HepG2 (cell line): Measurements from ENCODE around the gene PPM1K. TPM values are rescaled to one million over a fixed set of nuclear protein-coding genes. Genes with fewer than 3 reads are reported as not detected.

ENCODE experiments used
- AHDC1 ChIP-seq: sonication (generic); formaldehyde crosslinking; IDR thresholded peaks from 2 replicates; pipeline ENCODE4 v1.5.1; 2020; ENCODE audit warnings: mild to moderate bottlenecking, missing genetic modification reagents, borderline replicate concordance
- FOXO1 ChIP-seq: sonication (generic); formaldehyde crosslinking; IDR thresholded peaks from 2 replicates; pipeline ENCODE4 v1.4.0; 2020; ENCODE audit warnings: missing genetic modification reagents
- GPN1 ChIP-seq: sonication (generic); formaldehyde crosslinking; IDR thresholded peaks from 2 replicates; pipeline ENCODE4 v1.5.1; 2020; ENCODE audit warnings: missing genetic modification reagents, borderline replicate concordance
- IRF2 ChIP-seq: IDR thresholded peaks from 2 replicates; pipeline ENCODE4 v1.6.1; 2018; ENCODE audit warnings: missing genetic modification reagents, missing compliant biosample characterization
- MAFF ChIP-seq: IDR thresholded peaks from 2 replicates; pipeline ENCODE4 v1.6.1; 2011; ENCODE audit warnings: low read depth, low read length, improper control_type of control experiment
- MEF2D ChIP-seq: sonication (generic); formaldehyde crosslinking; IDR thresholded peaks from 2 replicates; pipeline ENCODE4 v1.5.1; 2020; ENCODE audit warnings: mild to moderate bottlenecking, missing genetic modification reagents
- RERE ChIP-seq: IDR thresholded peaks from 2 replicates; pipeline ENCODE4 v1.6.1; 2016; ENCODE audit warnings: low read depth, missing genetic modification reagents, missing compliant biosample characterization
- SAP130 ChIP-seq: IDR thresholded peaks from 2 replicates; pipeline ENCODE4 v1.6.1; 2016; ENCODE audit warnings: low read depth
- ZBTB10 ChIP-seq: sonication (generic); formaldehyde crosslinking; IDR thresholded peaks from 2 replicates; pipeline ENCODE4 v1.4.0; 2020; ENCODE audit warnings: missing genetic modification reagents, borderline replicate concordance
- ZNF770 ChIP-seq: sonication (generic); formaldehyde crosslinking; IDR thresholded peaks from 2 replicates; pipeline ENCODE4 v1.5.0; 2020; ENCODE audit warnings: mild to moderate bottlenecking, missing genetic modification reagents
- ZNF776 ChIP-seq: sonication (generic); formaldehyde crosslinking; IDR thresholded peaks from 2 replicates; pipeline ENCODE4 v1.4.0; 2020; ENCODE audit warnings: mild to moderate bottlenecking, missing genetic modification reagents
- polyA plus RNA-seq, 8 experiments: library from polyadenylated mRNA; depleted of rRNA in 3 of 8; stranded (reverse) in 7 of 8; unstranded in 1 of 8; fragments of >200 nt; fragmentation: Illumina TruSeq in 4 of 8; extraction: Trizol in 4 of 8; gene quantifications; 2 replicates each; pipeline versions ENCODE4 v1.2.1 to v1.2.3, GENCODE V29; 2011 to 2016; ENCODE audit warnings: low read depth in 4 of 8, missing spikeins in 1 of 8, mixed read lengths in 1 of 8; ENCODE audit not compliant: insufficient read depth in 1 of 8
- total RNA-seq, 5 experiments: library from RNA; depleted of rRNA; stranded (reverse); fragments of >200 nt; fragmentation: Illumina TruSeq; extraction: Trizol; gene quantifications; 2 replicates each; pipeline ENCODE4 v1.2.3, GENCODE V29; 2016; ENCODE audit warnings: low read depth in 1 of 5

The PPM1K gene
- total and polyA plus RNA-seq, 2 of the 13 experiments (the other 11 are each of a cell fraction or from before 2014, with no cell fraction given), result 11.9 to 17.8 TPM

GRCh38 chr4:88216395-88216794 is 68.0 kb downstream of the PPM1K start (continued):
- TF ChIP-seq RERE (CRISPR knock-in tag), result peak; percentile 86
- peak; percentile 52; the same call in 1 of the 2 replicates for TF ChIP-seq IRF2 (CRISPR knock-in tag)
- no peak for TF ChIP-seq ZNF770 (CRISPR knock-in tag)
- peak; percentile 52; the same call in 1 of the 2 replicates for TF ChIP-seq MEF2D (CRISPR knock-in tag)
- peak; percentile 74 for TF ChIP-seq SAP130 (CRISPR knock-in tag)
- no peak for TF ChIP-seq ZNF776 (CRISPR knock-in tag)
- TF ChIP-seq FOXO1 (CRISPR knock-in tag), result peak; percentile 60
- peak; percentile 88 for TF ChIP-seq AHDC1 (CRISPR knock-in tag)
- TF ChIP-seq MAFF, result peak; percentile 78
- no peak for TF ChIP-seq ZBTB10 (CRISPR knock-in tag)
- no peak for TF ChIP-seq GPN1 (CRISPR knock-in tag)
